22Rv1 (cell line): ENCODE measurements around the gene SLC9A9.

Experiments used
- CTCF ChIP-seq: fragments of 450-650 bp; IDR thresholded peaks from 2 replicates; pipeline ENCODE4 v1.5.1; 2017; ENCODE audit warnings: mild to moderate bottlenecking
- ZFX ChIP-seq: fragments of 450-650 bp; IDR thresholded peaks from 2 replicates; pipeline ENCODE4 v1.6.1; 2017; ENCODE audit warnings: antibody characterized with exemption, borderline replicate concordance

- no peak for TF ChIP-seq CTCF
- TF ChIP-seq ZFX: no peak
These were observed 545.6 kb downstream of the SLC9A9 start for GRCh38 chr3:143302638-143303171.
